Right kidney (tissue), 1 donor: ENCODE data around the gene GASK1B.

ENCODE experiments used
- DNase-seq: peaks from one replicate; pipeline ENCODE4 v3.0.0-alpha.2; 2016

GASK1B gene

GRCh38 chr4:158146736-158147135, 26.1 kb downstream of the GASK1B start:
- no peak for DNase-seq

GRCh38 chr4:158139086-158139485, 33.7 kb downstream of the GASK1B start:
- no peak for DNase-seq

DNA sequence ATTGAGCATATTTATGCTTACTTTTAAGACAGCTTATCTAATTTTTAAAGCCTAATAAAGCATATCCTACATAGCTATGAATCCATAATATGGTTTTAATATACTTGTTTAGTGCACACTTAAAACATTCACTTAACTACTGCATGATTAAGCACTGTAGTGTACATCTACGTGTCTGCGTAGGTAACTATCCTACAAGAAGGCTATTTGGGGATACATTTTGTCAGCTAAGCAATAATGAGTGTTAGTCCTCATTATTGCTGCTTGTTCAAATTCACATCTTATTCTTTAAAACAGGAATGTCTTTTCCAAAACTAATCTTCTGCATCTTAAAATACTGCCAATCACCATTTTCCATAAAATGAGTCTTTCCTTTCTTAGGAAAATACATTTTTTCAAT, 38.6 kb downstream of the GASK1B start:
- no peak for DNase-seq

DNA sequence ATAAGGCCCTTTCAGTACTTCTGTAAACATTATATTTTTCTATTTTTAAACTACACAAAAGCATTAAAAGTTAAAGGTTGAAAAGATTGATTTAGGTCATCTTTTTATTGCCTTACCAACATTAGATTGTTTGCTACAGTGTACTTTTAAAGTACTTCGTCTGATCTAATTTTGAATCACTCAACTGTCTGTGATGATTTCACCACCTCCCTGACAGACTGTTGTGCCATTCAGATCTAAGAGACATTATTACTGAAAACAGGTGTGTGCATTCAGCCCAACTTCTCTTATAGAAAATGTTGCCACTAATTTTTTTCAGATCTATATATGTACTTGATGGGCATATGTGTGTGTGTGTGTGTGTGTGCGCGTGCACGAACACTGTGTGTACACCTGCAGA, 39.3 kb downstream of the GASK1B start:
- DNase-seq: no peak

DNA sequence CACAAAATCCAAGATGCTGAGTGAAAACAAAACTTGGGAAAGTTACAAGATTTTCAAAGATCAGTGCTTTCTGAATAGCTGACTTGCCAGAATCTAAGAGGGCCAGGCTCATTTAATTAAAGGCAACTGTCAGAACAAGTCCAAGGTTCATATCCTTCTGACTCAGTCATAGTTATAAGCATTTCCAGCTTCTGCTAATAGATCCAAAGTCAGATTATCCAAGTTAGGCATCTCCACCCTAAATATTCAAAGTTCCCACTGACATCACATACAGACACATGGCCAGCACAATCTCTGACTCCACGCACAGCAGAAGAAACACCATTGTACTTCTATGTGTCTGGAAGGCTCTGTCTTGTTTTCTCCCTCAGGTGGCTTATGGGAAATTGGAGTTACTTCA, 41.8 kb downstream of the GASK1B start:
- no peak for DNase-seq

- DNase-seq: no peak
Measured at GRCh38 chr4:158130204-158130603, 42.6 kb downstream of the GASK1B start.

DNA sequence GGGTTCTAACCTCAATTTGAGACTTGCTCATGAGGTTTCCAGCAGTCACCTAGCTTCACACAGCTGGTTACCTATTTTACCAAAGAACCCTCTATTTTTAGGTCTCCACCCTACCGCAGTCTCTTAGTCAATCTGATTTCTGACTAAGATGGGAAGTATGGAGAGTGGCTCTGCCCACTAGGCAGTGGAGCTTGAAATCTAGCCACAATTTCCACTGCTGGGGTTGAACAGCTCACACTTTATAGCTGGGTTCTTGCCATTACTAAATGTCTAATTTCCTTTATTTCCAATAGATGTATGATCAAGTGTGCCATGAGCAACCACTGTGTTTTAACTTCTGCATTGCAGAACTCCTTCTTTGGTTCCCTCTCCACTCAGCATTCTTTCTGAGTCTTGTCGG, 43.1 kb downstream of the GASK1B start:
- DNase-seq: no peak

DNA sequence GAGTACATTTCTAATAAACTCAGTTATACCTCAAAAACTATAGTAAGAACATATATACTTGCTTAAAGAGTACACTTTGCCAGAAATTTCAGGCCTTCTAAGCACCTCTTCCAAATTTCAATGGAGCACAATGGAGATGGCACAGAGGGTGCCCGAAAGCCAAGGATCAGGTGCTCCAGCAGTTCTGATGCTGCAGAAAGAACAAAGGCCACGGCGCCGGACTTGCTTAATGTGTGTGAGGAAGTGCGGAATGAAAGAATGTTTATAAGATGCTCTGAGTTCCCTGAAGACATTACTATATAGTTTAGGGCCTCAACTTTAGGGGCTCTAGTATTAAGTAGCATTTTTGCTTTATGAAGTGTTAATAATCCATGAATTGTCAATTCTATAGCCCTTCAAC, 44.3 kb downstream of the GASK1B start:
- DNase-seq: no peak

DNA sequence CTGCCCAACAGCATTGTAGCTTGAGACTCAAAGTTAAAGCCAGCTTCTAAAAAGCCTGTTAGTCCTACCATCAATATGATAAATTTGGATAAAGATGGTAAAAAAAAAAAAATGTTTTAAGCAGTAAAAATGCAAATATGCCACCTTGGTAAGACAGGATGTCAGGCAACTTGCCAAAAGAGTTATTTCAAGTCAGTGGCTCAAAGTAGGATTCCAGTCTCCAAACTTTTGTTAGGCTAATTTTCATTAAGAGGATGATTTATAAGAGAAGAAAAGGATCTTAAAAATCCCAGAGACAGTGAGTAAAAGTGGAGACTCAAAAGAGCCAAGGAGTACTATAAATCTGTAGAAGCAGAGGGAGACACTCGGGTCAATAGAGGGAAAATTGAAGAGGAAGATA, 47.5 kb downstream of the GASK1B start:
- no peak for DNase-seq
